Activated CD4-positive, CD25-positive, alpha-beta regulatory T cell (primary cell): Measurements from ENCODE around the gene GPR137.
"Not testable (repeated sequence)": the region's sequence is repeated elsewhere in the genome, so short reads cannot be mapped to it uniquely, and the experiment has no call there.

Experiments
- DNase-seq, 4 experiments: peaks; one replicate each; lab custom pipeline; 2025; lab: John Stamatoyannopoulos, UW

GPR137 gene

DNA sequence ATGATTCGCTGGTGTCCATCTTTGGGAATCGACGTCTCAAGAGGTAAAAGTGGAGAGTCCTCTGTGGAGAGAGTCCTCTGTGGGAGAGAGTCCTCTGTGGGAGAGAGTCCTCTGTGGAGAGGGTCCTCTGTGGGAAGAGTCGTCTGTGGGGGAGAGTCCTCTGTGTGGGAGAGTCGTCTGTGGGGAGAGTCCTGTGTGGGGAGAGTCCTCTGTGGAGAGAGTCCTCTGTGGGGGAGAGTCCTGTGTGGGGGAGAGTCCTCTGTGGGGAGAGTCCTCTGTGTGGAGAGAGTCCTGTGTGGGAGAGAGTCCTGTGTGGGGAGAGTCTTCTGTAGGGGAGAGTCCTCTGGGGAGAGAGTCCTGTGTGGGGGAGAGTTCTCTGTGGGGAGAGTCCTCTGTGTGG is 35.4 kb downstream of the GPR137 start:
- no peak for DNase-seq

DNA sequence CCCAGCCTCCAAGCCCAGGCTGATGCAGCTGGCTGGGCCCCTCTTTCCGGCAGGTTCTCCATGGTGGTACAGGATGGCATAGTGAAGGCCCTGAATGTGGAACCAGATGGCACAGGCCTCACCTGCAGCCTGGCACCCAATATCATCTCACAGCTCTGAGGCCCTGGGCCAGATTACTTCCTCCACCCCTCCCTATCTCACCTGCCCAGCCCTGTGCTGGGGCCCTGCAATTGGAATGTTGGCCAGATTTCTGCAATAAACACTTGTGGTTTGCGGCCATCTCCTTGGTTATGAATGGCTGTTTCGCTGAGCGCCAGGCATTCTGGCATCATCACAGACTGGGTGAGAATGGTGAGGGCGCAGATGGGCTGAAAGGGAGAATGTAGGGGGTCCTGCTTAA is 35.9 kb downstream of the GPR137 start:
- DNase-seq: no peak

DNA sequence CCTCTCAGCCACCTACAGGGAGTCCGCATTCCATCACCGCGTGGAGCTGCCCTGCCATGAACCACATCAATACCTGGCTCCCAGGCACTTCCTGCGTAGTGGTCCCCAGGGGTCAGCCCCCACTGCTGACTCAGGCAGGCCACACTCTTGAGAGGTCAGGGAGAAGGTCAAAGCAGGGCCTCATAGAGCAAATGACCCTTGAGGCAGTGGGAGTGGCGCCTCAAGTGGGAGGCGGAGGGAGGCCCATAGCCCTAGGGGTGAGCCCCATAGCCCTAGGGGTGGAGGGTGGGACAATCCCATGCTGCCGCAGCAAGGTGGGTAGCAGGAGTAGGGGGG is 37.2 kb downstream of the GPR137 start:
- DNase-seq: no peak

DNA sequence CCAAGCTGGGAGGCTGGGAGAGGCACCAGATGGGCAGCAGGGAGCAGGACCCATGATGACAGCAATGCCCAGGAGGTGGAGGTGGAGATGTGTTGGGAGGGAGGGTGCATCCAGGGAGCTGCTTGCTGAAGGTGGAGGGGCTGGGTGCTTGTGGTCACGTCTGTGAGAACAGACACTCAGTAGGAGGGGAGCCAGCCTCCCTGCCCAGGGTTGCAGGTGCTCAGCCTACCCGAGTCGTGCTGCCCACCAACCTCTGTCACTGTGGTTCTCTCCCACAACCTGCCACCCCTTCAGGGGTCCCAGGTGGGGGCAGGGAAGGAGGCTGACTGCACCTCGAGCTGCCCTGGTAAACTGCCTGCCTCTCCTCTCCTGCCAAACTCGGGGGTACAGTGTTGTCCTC is 37.7 kb downstream of the GPR137 start:
- DNase-seq: no peak

DNA sequence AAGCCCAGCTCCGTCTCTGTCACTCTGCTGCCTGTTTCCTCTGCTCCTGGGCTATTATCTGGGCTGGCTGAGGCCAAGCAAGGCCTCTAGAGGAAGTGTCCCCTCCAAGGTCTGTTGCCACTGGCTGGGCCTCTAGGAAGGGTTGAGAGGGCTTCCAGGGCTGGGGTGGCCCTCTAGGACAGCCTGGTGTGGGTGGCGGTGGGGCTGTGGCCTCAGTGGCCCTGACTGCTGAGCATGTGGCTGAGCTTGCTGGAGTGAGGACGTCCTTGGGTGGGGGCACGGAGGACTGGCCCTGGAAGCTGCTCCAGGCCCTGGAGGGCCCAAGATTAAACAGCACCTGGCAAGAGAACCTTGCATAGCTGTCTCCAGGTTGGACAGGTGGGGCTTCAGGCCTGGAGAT is 38.3 kb downstream of the GPR137 start:
- not testable (repeated sequence) for DNase-seq

DNA sequence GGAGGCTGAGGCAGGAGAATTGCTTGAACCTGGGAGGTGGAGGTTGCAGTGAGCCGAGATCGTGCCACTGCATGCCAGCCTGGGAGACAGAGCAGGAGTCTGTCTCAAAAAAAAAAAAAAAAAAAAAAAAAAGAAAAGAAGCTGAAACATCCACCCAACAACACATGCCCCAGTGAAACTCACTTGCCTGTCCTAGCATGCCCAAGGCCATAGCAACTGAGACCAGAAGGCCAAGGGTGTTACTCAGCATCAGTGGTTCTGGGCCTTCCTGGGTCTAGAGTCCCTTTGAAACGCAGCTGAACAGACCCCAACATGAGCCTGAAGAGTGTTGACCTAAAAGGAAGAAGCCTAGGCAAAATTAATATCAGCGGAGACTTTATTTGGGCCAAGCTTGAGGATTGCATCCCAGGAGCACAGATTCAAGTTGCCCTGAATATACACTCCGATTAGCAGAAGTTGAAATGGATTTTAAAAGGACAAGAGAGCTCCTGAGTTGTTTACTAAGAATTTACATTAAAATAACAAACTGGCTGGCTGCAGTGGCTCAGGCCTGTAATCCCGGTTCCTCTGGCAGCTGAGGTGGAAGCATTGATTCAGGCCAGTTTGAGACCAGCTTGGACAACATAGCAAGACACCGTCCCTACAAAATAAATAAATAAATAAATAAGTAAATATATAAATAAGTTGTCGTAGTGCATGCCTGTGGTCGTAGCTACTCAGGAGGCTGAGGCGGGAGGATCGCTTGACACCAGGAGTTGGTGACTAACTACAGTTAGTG is 39.2 kb downstream of the GPR137 start:
- DNase-seq: no peak

DNA sequence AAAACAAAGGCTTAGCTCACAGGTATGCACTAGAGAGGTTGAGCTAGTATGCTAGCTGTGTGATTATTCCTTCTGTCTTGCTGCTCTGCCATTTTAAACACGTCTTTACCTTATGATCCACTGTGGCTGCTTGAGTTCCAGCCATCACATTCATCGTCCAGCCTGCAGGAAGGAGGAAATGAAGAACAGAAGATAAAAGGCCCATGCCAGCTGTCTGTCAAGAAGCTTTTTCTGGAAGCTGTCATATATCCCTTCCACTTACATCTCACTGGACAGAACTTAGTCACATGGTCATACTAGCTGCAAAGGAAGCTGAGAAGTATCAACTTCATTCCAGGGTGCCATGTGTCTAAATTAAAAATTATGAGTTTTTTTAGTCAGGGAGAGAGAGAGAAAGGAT is 41.7 kb downstream of the GPR137 start:
- no peak for DNase-seq

DNA sequence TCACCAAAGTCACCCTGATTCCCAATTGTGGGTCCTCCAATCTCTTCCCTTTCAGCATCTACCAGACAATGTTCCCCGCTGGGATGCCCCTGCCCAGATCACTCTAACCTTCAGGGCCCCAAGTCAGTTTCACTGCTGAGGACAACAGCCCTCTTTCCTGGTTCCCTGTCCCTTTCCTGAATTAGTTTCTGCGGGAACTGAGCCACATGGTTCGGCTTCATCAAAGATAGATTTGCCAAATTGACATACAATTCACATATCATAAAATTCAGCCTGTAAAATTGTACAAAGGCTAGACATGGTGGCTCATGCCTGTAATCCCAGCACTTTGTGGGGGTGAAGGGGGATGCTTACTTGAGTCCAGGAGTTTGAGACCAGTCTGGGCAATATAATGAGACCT is 42.3 kb downstream of the GPR137 start:
- no peak for DNase-seq

DNA sequence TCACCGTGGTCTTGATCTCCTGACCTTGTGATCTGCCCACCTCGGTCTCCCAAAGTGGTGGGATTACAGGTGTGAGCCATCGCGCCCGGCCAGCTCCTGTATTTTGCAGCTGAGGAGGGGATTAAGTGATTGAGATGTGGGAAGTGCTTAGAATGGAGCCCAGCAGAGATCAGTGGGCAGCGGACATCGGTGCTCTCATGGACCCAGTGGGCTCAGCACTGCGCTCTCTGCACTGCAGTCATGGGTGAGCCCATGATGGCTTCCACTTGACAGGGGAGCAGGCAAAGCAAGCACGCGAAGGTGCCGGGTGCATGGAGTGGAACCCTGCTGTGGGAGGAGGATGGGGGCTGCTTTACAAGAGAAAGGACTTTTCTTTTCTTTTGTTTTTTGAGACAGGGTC is 45.2 kb downstream of the GPR137 start:
- no peak for DNase-seq

DNA sequence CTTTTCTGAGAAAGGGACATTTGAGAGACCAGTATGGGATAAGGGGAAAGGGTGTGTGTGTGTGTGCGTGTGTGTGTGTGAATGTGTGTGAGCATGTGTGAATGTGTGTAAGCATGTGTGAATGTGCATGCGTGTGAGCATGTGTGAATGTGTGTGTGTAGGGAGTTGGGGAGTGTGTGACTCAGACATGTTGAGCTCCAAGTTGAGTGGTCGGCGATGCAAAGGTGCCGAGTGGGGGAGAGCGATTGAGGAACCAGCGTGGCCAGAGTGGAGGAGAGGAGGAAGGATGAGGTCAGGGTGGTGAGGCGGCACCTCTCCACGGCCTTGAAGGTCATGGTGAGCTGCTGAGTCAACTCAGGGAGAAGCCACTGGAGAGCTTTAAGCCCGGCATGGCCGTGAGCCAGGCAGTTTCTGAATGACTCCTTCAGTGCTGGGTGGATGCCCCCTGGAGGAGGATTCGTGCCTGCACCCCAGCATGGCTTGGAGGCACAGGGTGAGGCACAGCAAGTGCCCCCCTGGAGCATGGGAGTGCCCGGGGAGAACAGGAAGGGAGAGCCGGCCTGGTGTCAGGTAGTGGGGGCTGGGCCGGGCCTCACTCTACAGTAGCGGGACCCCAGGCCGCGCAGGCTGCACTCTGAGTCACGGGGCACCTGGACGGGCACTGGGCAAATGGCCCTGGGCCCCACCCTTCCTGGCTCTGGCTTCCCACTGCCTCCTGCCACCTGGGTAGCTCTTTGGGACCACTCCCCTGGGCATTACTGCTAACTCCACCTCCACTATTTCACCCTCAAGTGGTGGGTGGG is 46.1 kb downstream of the GPR137 start:
- DNase-seq: peak in 3 of 4 experiments; percentile 33 to 56 (median 47)

DNA sequence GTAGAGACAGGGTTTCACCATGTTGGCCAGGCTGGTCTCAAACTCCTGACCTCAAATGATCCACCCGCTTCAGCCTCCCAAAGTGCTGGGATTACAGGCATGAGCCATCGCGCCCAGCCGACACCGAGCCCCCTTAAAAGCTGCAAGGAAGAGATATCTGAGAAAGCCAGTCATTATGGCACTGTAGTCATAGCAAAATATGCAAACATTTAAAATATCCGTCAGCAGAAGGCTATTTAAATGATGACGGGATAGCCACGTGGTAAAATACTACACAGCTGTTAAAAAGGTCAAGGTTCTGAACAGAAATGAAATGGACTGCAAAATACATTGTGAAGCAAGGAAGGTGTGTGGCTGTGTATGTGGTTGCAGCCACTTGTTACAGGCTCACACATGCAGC is 47.9 kb downstream of the GPR137 start:
- no peak for DNase-seq

DNA sequence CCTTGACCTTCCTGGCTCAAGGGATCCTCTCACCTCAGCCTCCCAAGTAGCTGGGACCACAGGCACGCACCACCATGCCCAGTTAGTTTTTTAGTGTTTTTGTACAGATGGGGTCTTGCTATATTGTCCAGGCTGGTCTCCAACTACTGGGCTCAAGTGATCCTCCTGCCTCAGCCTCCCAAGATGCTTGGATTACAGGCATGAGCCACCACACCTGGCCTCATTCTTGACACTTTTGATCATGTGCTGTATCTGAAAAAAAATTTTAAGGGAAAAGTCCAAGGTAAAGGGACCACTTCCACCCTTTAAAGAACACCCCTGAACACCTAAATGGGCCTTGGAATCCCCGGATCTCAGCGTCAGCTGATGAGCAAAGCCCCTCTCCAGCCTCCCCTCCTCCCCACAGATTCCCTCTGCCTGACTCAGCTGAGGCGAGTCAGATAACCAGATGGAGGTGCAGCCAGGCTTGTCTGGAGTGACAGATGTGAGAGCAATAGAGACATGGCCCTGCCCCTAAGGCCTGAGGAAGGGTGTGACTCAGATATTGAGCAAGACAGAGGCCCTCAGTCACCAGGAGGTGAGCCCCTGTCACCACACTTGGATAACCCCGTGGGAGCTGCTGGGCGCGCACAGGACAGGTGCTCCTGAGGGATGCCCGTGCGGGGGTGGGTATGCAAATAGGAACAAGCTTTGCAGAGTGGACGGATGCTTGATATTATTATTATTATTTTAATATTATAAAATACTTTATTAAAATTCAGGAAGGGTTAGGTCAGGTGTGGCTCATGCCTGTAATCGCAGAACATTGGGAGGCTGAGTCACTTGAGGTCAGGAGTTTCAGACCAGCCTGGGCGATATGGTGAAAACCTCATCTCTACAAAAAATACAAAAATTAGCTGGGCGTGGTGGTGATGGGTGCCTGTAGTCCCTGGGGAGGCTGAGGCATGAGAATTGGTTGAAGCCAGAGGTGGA is 49.4 kb downstream of the GPR137 start:
- no peak for DNase-seq

DNA sequence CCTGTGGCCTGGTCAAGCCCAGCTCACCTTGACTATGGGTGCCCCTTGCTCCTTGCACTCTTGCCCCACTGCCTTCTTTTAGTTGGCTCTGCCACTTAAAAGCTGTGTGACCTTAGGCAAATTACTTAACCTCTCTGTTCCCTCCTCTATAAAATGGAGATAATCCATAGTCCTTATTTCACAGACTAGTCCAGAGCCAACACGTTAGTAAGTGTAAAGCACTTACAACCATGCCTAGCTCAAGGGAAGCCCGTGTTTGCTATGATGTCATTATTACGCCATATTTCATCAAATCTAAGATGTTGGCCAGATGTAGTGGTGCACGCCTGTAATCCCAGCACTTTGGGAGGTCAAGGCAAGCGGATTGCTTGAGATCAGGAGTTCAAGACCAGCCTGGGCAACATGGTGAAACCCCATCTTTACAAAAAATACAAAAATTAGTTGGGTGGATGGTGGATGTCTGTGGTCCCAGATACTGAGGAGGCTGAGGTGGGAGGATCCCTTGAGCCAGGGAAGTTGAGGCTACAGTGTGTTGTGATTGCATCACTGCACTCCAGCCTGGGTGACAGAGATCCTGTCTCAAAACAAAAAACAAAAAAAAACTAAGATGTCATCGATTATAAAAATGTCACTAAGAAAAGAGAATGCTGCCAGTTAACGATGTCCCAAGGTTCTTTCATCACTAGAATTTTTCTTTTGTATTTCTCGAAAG is 52.0 kb downstream of the GPR137 start:
- no peak for DNase-seq

DNA sequence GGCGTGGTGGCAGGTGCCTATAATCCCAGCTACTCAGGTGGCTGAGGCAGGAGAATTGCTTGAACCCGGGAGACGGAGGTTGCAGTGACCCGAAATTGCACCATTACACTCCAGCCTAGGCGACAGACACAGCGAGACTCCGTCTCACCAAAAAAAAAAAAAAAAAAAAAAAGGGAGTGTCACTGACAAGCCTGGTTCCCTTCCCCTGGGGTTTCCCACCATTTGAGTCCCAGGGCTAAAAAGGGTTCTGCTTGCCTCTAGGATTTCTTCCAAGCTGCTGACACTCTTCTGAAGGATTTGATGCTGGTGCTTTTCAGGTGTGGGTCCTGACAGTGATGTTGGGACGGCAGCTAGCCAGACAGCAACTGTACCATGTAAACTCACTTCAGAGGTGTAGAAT is 53.1 kb downstream of the GPR137 start:
- DNase-seq: no peak
